Stimulated activated CD8-positive, alpha-beta memory T cell treated with anti-CD3 and anti-CD28 coated beads, Interleukin-15, amount 100 ng/mL, for 4 hours (primary cell): ENCODE data around the gene RHPN2.
"Not testable (repeated sequence)": the region's sequence is repeated elsewhere in the genome, so short reads cannot be mapped to it uniquely, and the experiment has no call there.

Experiments
- DNase-seq, 2 donors: peaks; one replicate each; pipeline ENCODE4 v3.0.0-alpha.2; 2020; ENCODE audit warnings: low read depth in 2 of 2

RHPN2 gene

DNA sequence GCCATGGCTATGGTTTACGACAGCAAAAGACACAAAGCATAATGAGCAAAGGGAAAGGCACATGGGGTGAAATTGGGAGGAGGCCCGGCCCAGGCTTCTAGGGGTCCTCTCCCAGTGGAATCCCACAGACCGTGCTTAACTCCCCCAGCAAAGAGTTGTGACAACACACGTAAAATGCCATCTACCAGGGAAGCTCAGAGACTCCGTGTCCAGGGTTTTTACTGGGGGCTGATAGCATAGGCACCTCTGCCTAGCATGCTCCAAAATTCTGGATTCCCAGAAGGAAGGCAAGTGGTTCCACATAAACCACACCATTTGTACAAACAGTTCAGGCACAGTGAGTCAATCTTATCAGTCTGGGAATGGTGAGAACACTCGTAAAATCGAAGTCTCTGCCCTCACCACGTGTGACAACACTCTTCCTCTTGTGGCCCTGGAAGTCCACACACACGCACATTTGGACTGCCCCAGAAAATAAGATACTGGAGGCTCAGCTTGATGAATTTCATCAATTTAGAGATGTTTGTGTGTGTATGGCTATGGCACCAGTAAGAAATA is 34.9 kb downstream of the RHPN2 start:
- DNase-seq = no peak

- not testable (repeated sequence) for DNase-seq
Measured at GRCh38 chr19:33026602-33027001, 38.1 kb downstream of the RHPN2 start.

DNA sequence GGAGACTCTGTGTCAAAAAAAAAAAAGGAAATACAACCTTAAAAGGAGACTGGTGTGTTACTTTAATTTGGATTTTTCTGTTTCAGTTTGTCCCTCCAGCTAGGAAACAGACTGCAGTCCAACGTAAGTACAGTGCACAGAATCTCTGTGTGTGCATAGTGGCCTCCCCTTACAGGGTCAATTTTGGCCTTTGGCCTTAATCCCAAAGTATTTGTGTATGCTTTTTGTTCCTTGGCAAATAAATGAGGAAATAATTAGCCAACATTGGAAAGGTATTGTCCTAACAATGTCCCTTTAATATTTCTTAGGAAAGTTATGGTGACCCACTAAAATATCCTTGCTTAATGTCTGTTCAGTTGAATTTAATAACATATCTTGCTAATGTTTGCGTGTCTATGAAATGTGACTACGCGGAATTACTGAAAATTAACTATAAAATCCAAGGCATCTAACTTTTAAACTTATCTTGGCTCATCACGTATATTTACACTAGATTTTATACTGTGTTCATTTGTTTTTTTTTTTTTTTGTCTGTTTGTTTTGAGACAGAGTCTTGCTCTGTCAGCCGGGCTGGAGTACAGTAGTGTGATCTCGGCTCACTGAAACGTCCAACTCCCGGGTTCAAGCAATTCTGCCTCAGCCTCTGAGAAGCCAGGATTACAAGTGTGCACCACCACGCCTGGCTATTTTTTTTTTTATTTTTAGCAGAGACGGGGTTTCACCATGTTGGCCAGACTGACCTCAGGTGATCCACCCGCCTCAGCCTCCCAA is 39.0 kb downstream of the RHPN2 start:
- DNase-seq = not testable (repeated sequence)

- no peak for DNase-seq
Measured at GRCh38 chr19:33024398-33024797, 40.3 kb downstream of the RHPN2 start.

GRCh38 chr19:33022472-33023116 is 42.1 kb downstream of the RHPN2 start:
- DNase-seq = no peak

- not testable (repeated sequence) for DNase-seq
Measured at GRCh38 chr19:33010891-33011290, 53.8 kb downstream of the RHPN2 start.

DNA sequence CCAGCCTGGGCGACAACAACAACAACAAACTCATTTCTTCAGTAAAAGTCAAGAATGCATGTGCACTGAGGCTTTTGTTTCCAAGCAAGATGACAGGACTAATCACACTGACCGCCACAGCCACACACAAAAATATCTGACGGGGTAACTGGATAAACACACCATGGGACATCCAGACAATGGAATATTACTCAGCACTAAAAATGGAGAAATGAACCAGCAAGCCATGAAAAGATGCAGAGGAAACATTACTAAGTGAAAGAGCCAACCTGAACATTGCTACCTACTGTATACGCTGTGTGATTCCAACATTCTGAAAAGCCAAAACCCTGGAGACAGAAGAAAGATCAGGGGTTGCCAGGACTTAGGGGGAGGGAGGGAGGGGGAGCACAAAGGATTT is 56.0 kb downstream of the RHPN2 start:
- DNase-seq = no peak

GRCh38 chr19:33005440-33005839 is 59.2 kb downstream of the RHPN2 start:
- DNase-seq = no peak

GRCh38 chr19:33003424-33004024 is 61.2 kb downstream of the RHPN2 start:
- DNase-seq = not testable (repeated sequence)

DNA sequence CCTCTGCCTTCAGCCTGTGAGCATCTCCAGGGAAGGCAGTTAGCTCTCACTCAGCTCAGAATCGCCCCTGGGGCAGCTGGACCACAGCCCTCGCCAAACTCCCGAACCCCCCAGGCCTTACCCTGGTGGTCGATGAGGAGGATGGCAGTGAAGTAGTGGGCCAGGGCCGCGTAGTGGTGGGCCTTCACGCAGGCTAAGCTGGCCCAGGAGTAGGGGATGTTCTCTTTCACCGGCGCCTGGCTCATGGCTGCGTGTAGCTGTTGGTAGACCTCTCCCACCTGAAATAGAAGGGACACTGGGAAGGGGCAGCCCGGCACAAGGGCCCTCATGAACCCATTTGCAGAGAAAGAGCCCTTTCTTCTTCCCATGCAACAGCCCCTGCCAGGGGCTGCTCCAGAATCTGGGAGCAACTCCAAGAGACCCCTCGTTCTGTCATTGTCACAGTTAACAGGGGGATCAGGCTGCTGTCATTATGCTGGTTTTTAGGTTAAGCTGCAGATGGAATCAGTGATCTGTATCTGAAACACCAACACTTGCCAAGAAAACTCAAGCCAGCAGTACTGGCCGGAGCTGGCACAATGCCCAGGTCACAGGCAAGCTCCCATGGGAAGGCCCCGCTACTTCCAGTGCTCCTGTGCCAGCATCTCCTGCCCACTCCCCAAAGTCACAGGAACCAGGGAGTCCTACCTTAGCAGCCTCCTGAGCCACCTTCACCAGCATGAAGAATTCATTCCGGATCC is 62.4 kb downstream of the RHPN2 start:
- DNase-seq = not testable (repeated sequence)

DNA sequence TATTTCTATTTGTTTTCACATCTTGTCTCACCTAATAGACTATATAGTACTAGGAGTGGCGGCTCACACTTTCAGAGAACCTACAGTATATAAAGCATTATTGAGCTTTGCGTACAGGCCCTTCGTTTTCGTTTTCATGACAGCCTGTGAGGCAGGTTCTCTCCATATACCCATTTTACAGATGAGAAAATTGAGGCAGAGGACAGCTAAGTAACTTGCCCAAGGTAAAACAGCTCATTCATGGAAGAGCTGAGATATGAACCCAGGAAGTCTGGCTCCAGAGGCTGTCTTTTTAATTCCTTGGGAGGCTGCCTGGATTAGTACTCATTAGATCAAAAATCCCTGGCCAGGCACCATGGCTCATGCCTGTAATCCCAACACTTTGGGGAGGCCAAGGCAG is 63.8 kb downstream of the RHPN2 start:
- no peak for DNase-seq

DNA sequence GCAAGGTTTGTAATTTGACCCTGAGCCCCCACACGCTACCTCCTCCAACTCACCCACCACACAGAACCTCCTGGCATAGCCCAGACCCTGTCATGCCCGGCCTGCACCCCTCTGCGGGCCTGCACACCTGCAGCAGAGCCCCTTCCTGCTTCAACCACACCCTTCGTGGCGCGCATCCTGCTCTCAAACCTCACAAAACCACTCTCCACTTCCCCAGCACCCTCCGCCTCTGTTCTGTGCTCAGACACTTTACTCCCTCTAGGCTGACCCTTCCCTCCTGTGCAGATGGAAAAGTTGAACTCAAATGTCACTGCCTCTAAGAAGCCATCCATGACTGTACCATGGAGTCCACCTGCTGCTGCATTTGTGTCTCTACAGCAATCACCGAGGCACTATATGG is 64.2 kb downstream of the RHPN2 start:
- no peak for DNase-seq

DNA sequence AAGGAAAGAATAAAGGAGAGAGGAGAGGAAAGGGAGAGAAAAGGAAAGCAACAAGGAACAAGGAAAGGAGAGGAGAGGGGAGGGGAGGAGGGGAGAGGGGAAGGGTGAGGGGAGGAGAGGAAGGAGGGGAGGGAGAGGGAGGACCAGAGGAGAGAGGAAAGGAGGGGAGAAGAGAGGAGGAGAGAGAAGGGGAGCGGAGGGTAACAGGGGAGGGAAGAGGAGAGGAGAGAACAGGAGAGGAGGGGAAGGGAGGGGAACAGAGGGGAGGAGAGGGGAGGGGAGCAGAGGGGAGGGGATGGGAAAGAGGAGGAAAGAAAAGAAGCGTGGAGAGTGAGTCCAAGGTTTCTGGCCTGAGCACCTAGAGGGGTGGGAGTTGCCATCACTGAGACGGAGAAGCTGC is 66.0 kb downstream of the RHPN2 start:
- no peak for DNase-seq

- DNase-seq = no peak
Measured at GRCh38 chr19:32997716-32998355, 66.9 kb downstream of the RHPN2 start.

- not testable (repeated sequence) for DNase-seq
Measured at GRCh38 chr19:32997061-32997464, 67.6 kb downstream of the RHPN2 start.

DNA sequence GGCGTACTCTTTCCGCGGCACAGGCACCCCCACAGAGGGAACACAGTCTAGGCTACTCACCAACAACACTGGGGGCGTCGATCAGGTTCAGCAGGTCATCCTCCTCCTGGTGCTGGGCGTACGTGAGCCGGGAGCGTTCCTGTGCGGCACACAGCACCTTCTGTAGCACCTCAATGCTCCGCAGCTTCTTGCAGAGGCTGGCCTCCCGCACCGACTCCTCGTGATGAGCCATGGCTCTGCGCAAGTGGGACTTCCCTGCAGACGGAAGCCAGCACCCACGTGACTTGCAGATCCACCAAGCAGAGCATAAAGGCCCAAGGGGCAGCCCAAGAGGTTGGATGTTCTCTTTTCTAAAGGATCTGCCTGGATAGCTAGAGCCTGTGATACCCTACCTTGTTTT is 68.7 kb downstream of the RHPN2 start:
- not testable (repeated sequence) for DNase-seq

- DNase-seq = no peak
Measured at GRCh38 chr19:32988724-32989123, 76.0 kb downstream of the RHPN2 start.

- DNase-seq = not testable (repeated sequence)
Measured at GRCh38 chr19:32988254-32988653, 76.4 kb downstream of the RHPN2 start.

- not testable (repeated sequence) for DNase-seq
Measured at GRCh38 chr19:32982488-32982887, 82.2 kb downstream of the RHPN2 start.

- DNase-seq = not testable (repeated sequence)
Measured at GRCh38 chr19:32979807-32980206, 84.9 kb downstream of the RHPN2 start.

DNA sequence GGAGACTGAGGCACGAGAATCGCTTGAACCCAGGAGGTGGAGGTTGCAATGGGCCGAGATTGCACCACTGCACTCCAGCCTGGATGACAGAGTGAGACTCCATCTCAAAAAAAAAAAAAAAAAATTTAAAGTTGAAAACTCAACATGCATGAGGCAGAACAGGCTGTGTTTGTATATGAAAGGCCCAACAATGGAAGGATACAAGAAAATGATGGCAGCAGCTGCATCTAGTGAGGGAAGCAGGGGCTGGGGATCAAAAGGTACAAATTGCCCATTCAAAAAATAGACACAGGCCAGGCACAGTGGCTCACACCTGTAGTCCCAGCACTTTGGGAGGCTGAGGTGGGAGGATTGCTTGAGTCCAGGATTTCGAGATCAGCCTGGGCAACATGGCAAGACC is 86.9 kb downstream of the RHPN2 start:
- DNase-seq = not testable (repeated sequence)
